Measurements from ENCODE around the gene TRIP10.

- TF ChIP-seq ARNT (IDR thresholded peaks at IDR 0.05) = no peak
- no peak for TF ChIP-seq ELF4 (IDR thresholded peaks at IDR 0.05)
- no peak for TF ChIP-seq ZNF384 (IDR thresholded peaks at IDR 0.05)
- TF ChIP-seq SP1 (IDR thresholded peaks at IDR 0.05) = no peak
- no peak for TF ChIP-seq BHLHE40 (IDR thresholded peaks at IDR 0.05; ENCODE audit: borderline replicate concordance)
- no peak for TF ChIP-seq HDGF (IDR thresholded peaks at IDR 0.05; ENCODE audit: borderline replicate concordance)
Measured at GRCh38 chr19:6744381-6745301, 5.2 kb downstream of the TRIP10 start.
